Adrenal gland (tissue), 5 donors: ENCODE measurements around the gene PDGFC.

Experiments used
- CTCF ChIP-seq, 6 experiments: fragments of 450-650 bp in 4 of 6; fragments of 200-600 bp in 2 of 6; sonication (generic) in 1 of 6; IDR thresholded peaks; 1 replicate in 5 of 6; 2 replicates in 1 of 6; pipeline versions ENCODE4 v1.5.1 to v1.8.0; 2016 to 2021; ENCODE audit warnings: antibody characterized with exemption in 6 of 6, mild to moderate bottlenecking in 2 of 6, moderate library complexity in 1 of 6
- POLR2A ChIP-seq, 2 donors: fragments of 450-650 bp; IDR thresholded peaks; one replicate each; pipeline ENCODE4 v1.6.1; 2017; ENCODE audit warnings: antibody characterized with exemption in 2 of 2, mild to moderate bottlenecking in 2 of 2, moderate library complexity in 1 of 2
- donor health status: DM: no; HTN: no; CAD: no.

GRCh38 chr4:156998500-156999174 lies 27.0 kb upstream of the PDGFC start:
- TF ChIP-seq POLR2A (IDR thresholded peaks at IDR 0.05) (no peak), CTCF (IDR thresholded peaks at IDR 0.05) (no peak)
